Retinal pigment epithelial cell (primary cell): ENCODE results near the gene RNU6-1.

Source experiments
- DNase-seq: peaks from one replicate; pipeline ENCODE4 v3.0.0-alpha.2; 2010; ENCODE audit warnings: low read depth
- H3K4me3 ChIP-seq: 2 replicates; pipeline ENCODE4 v1.5.1; 2011; ENCODE audit warnings: mild to moderate bottlenecking, low read length, control low read depth, moderate library complexity
- TF ChIP-seq, protein P1 (sequence below): conservative IDR thresholded peaks from 2 replicates; pipeline ENCODE4 v1.5.1; 2011; ENCODE audit warnings: low read depth, low read length, control low read depth, inconsistent platforms

The RNU6-1 gene

DNA sequence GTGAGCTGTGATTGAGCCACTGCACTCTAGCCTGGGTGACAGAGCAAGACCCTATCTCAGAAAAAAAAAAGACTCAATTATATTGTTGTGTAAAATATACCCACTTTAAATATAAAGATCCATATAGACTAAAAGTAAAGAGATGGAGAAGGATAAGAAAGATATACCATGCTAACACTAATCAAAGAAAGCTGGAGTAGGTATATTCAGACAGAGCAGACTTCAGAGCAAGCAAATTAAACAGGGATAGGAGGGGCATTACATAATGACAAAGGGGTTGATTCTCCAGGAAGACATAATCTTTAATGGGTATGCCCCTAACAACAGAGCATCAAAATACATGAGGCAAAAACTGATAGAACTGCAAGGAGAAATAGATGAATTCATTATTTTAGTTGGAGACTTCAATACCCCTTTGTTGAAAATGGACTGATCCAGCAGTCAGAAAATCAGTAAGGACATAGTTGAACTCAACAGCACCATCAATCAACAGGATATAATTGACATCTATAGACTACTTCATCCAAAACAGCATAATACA is 31.1 kb upstream of the RNU6-1 start:
- DNase-seq: no peak
- no peak overlapping the region for H3K4me3 ChIP-seq
- TF ChIP-seq, protein P1, sequence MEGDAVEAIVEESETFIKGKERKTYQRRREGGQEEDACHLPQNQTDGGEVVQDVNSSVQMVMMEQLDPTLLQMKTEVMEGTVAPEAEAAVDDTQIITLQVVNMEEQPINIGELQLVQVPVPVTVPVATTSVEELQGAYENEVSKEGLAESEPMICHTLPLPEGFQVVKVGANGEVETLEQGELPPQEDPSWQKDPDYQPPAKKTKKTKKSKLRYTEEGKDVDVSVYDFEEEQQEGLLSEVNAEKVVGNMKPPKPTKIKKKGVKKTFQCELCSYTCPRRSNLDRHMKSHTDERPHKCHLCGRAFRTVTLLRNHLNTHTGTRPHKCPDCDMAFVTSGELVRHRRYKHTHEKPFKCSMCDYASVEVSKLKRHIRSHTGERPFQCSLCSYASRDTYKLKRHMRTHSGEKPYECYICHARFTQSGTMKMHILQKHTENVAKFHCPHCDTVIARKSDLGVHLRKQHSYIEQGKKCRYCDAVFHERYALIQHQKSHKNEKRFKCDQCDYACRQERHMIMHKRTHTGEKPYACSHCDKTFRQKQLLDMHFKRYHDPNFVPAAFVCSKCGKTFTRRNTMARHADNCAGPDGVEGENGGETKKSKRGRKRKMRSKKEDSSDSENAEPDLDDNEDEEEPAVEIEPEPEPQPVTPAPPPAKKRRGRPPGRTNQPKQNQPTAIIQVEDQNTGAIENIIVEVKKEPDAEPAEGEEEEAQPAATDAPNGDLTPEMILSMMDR: no peak

DNA sequence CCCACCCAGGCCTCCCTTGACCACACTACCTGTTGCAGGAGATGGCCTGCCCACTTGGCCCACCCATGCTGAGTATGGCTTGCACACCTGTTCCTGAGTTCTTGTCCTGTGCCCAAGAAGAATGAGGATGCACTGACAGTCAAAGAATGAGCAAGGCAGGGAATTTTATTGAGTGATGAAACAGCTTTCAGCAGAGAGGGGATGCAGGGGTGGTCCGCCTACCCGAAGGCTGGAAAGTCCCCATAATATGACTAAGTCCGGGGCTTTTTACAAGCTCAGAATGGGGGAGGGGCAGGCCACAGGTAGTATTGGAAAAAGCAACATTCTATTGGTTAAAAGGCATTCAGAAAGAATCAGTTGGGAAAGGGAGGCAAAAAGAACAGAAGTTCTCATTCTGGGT is 29.9 kb upstream of the RNU6-1 start:
- no peak overlapping the region for H3K4me3 ChIP-seq
- TF ChIP-seq, protein P1: no peak
- DNase-seq: no peak

DNA sequence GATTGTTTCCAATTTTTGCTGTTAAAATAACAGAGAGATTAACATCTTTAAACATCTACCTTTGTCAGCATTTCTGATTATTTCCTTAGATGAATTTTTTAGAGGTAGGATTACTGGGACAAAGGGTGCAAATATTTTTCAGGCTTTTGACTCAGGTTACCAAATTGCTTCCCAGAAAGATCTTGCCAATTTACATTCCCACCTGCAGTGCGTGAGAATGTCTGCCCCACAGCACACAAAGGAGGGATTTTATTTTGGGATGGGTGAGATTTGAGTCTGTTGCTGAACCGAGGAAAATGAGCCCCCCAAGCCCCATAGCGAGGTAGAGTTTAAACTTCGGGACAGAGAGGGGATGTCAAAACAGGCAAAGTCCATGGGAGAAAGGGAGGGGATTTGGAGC is 25.9 kb upstream of the RNU6-1 start:
- H3K4me3 ChIP-seq: no peak overlapping the region
- TF ChIP-seq, protein P1: no peak
- no peak for DNase-seq

DNA sequence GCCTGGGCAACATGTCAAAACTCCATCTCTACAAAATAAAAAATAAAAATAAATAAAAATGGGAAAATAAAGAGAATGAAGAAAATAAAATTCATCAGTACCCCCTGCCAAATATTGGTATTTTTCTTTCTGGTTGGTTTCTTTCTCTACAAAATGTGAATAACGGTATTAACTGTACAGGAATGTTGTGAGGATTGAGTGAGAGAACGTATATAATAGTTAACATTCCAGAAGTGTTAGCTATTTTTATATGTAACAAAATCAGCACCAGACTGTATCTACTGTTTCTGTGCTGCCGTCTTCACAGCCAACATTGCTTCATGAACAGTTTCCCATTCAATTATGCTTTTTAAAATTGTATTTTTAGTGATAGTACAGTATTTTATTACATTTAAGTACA is 25.5 kb upstream of the RNU6-1 start:
- H3K4me3 ChIP-seq: no peak overlapping the region
- no peak for DNase-seq
- TF ChIP-seq, protein P1: no peak

DNA sequence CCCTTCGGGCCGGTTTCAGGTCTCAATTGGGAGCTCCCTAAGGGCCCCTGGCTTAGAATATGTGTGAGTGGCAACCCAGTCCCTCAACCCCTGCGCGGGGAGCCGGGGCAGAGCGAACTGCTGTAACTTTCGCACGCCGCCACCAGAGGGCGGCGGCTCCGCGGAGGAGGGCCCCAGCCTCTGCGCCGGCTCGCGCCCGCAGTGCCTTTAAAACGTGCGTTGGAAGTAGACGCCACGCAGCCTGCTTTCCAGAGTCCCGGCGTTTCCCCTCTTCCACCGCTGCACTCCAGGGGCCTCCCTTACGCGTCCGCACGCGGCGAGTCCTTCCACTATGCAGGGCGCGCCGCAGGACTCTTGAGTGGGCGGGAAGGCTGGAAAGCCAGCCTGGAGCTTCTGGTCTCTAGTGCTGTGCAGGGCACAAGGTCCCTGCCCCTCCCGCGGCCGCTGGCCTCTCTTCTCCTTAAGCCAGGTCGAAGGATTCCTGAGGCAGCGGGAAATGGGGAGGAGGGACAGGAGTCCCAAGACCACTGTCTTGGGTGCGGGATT is 23.7 kb upstream of the RNU6-1 start:
- TF ChIP-seq, protein P1: peak; percentile 85
- no peak for DNase-seq
- peak overlapping the region; percentile 44 for H3K4me3 ChIP-seq

DNA sequence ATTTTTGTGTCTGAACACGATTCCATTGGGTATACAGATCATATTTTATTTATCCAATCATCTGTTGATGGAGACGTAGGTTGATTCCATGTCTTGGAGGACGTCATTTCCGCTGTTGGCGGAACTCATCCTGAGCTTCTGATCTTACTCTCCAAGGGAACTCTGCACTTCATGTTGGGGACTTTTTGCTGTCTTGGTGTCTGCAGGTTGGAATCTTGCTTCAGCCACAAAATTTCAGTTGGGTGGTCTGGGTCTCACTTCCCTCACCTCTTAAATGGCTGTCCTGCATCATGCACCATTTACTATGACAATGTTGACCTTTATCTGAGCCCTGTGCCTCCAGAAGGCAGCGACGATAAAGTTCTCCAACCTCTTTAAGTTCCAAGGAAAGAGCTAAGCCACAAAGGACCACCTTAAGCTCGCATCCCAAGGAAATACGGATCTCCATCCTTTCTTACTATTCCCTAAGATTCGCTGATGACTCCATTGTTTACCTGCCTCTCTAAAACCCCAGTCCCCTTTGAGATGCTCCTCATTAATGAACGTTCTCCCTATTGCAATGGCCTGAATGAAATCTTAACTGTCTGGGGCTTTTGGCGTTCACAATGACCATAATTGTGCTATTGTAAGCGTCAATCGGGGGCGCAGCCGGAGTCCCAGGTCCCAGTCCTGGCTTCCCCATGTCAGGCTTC is 23.1 kb upstream of the RNU6-1 start:
- peak overlapping the region; percentile 14 for H3K4me3 ChIP-seq
- TF ChIP-seq, protein P1: no peak
- no peak for DNase-seq

DNA sequence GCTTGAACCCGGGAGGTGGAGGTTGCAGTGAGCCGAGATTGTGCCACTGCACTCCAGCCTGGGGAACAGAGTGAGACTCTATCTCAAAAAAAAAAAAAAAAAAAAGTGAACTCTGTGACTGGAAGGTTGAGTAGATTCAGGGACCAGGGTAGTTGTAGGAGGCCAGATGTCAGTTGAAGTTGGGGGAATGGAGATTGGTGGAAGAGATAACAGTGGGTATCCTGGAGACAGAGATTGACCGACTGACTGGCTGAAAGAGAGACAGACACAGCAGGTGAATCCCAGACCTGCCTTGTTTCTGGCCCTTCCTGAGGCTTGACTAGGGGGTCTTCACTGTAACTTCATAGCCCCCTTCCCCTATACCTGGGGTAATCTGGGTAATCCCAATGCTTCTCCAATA is 22.1 kb upstream of the RNU6-1 start:
- no peak for DNase-seq
- TF ChIP-seq, protein P1: no peak
- no peak overlapping the region for H3K4me3 ChIP-seq
